Astrocyte (in vitro differentiated cells and primary cell): ENCODE results near the gene PUSL1. TPM values are rescaled to one million over a fixed set of nuclear protein-coding genes. Genes with fewer than 3 reads are reported as not detected.

Experiments
- DNase-seq: peaks from one replicate; pipeline ENCODE4 v3.0.0-alpha.2; 2010; ENCODE audit warnings: low read depth
- FAIRE-seq: peaks from 2 replicates; lab custom pipeline; 2011; peaks lifted over from hg19 to GRCh38; lab: Jason Lieb, UNC
- H2AFZ ChIP-seq: 2 replicates; pipeline ENCODE4 v1.6.0; 2012; ENCODE audit warnings: low read depth, low read length, inconsistent platforms
- H3K27ac ChIP-seq: 2 replicates; pipeline ENCODE4 v1.5.1; 2011; ENCODE audit warnings: low read depth, low read length, inconsistent platforms
- H3K27me3 ChIP-seq: 2 replicates; pipeline ENCODE4 v1.6.0; 2011; ENCODE audit warnings: low read length, inconsistent platforms; ENCODE audit not compliant: insufficient read depth
- H3K36me3 ChIP-seq: 2 replicates; pipeline ENCODE4 v1.5.1; 2011; ENCODE audit warnings: low read length, inconsistent platforms; ENCODE audit not compliant: insufficient read depth
- H3K4me1 ChIP-seq: 2 replicates; pipeline ENCODE4 v1.5.1; 2011; ENCODE audit warnings: low read length, inconsistent platforms; ENCODE audit not compliant: insufficient read depth
- H3K4me2 ChIP-seq: 2 replicates; pipeline ENCODE4 v1.6.0; 2012; ENCODE audit warnings: low read length, inconsistent platforms
- H3K4me3 ChIP-seq: 2 replicates; pipeline ENCODE4 v1.5.1; 2011; ENCODE audit warnings: low read depth, mild to moderate bottlenecking, low read length, inconsistent platforms; ENCODE audit not compliant: insufficient read depth
- H3K79me2 ChIP-seq: 2 replicates; pipeline ENCODE4 v1.6.0; 2012; ENCODE audit warnings: mild to moderate bottlenecking, low read length, inconsistent platforms; ENCODE audit not compliant: insufficient read depth
- H3K9ac ChIP-seq: 2 replicates; pipeline ENCODE4 v1.6.0; 2012; ENCODE audit warnings: mild to moderate bottlenecking, low read length, inconsistent platforms
- H3K9me3 ChIP-seq: 2 replicates; pipeline ENCODE4 v1.5.1; 2012; ENCODE audit warnings: low read depth, mild to moderate bottlenecking, low read length, inconsistent platforms; ENCODE audit not compliant: insufficient read depth
- H4K20me1 ChIP-seq: 2 replicates; pipeline ENCODE4 v1.6.0; 2012; ENCODE audit warnings: low read length, inconsistent platforms; ENCODE audit not compliant: insufficient read depth
- H3K27ac Mint-ChIP-seq: one replicate; pipeline ENCODE4 v1.8.0; 2021; ENCODE audit warnings: mild to moderate bottlenecking, mixed read lengths; ENCODE audit not compliant: unreplicated experiment
- H3K27me3 Mint-ChIP-seq: one replicate; pipeline ENCODE4 v1.8.0; 2021; ENCODE audit warnings: low read depth, mixed read lengths; ENCODE audit not compliant: unreplicated experiment
- H3K36me3 Mint-ChIP-seq: one replicate; pipeline ENCODE4 v1.8.0; 2021; ENCODE audit warnings: low read depth, mixed read lengths; ENCODE audit not compliant: unreplicated experiment
- H3K4me1 Mint-ChIP-seq: one replicate; pipeline ENCODE4 v1.8.0; 2021; ENCODE audit warnings: low read depth, mixed read lengths; ENCODE audit not compliant: unreplicated experiment
- H3K4me3 Mint-ChIP-seq: one replicate; pipeline ENCODE4 v1.8.0; 2021; ENCODE audit warnings: mild to moderate bottlenecking, moderate library complexity, mixed read lengths; ENCODE audit not compliant: unreplicated experiment
- H3K9me3 Mint-ChIP-seq: one replicate; pipeline ENCODE4 v1.8.0; 2021; ENCODE audit warnings: mild to moderate bottlenecking, mixed read lengths; ENCODE audit not compliant: unreplicated experiment
- CTCF ChIP-seq: IDR thresholded peaks from 2 replicates; pipeline ENCODE4 v1.5.1; 2011; ENCODE audit warnings: low read depth, mild to moderate bottlenecking, inconsistent platforms, low read length, moderate library complexity; ENCODE audit not compliant: insufficient read depth
- EZH2 ChIP-seq: IDR thresholded peaks from 2 replicates; pipeline ENCODE4 v1.6.1; 2012; ENCODE audit warnings: mild to moderate bottlenecking, low read length, inconsistent platforms; ENCODE audit not compliant: insufficient read depth
- total RNA-seq: library from RNA; stranded (reverse); gene quantifications from 2 replicates; pipeline ENCODE4 v1.2.1, GENCODE V29; 2021

Gene PUSL1
- total RNA-seq, 1 donor from 2014 or later: 29.4 TPM

DNA sequence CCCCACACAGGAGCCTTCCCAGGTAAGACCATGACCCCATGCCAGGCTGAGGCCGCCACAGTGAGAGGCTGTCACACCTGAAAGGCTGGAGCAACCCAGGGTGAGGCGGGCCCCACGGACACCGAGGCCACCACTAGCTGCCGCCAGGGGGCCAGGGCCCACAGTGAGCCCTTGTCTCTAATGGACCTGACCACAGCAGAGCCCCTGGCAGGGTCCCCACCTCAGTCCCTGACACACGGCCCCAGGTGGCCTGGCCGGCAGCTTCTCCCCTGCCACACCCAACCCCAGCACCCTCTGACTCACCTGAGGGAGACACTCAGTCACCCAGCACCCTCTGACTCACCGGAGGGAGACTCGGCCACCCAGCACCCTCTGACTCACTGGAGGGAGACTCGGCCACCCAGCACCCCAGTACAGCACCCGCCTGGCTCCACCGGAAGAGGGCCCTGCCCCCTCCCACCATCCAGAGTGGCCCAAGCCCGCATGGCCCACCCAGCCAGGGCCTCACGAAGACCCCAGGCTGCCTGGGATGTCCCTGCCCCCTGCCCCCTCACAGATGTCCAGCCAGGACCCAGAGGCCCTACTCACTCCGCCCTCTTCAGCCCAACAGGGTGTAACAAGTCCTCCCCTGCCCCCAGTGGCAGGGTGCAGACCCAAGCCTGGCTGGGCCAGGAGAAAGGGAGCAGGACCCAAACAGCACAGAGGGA is 36.4 kb downstream of the PUSL1 start:
- peaks cover 81% of the 10 kb centered on the region for H4K20me1 ChIP-seq
- H2AFZ ChIP-seq: no peak overlapping the region
- peaks cover 8% of the 10 kb centered on the region for H3K36me3 ChIP-seq
- peaks cover 46% of the 10 kb centered on the region for H3K4me1 ChIP-seq
- peak; percentile 83 for DNase-seq
- peak overlapping the region; percentile 36 for H3K9ac ChIP-seq
- H3K4me1 Mint-ChIP-seq: peaks cover 12% of the 10 kb centered on the region
- no peak overlapping the region for H3K4me3 ChIP-seq
- H3K9me3 Mint-ChIP-seq: no peaks in the 10 kb centered on the region
- FAIRE-seq: no peak
- H3K27ac Mint-ChIP-seq: no peak overlapping the region
- H3K4me3 Mint-ChIP-seq: no peak overlapping the region
- peaks cover 79% of the 10 kb centered on the region for H3K79me2 ChIP-seq
- peak; percentile 17 for TF ChIP-seq CTCF
- TF ChIP-seq EZH2: no peak
- no peaks in the 10 kb centered on the region for H3K36me3 Mint-ChIP-seq
- no peaks in the 10 kb centered on the region for H3K27me3 ChIP-seq
- H3K27ac ChIP-seq: peak overlapping the region; percentile 45
- no peaks in the 10 kb centered on the region for H3K9me3 ChIP-seq
- no peaks in the 10 kb centered on the region for H3K27me3 Mint-ChIP-seq
- H3K4me2 ChIP-seq: peak overlapping the region; percentile 99

GRCh38 chr1:1345384-1345783 is 37.0 kb downstream of the PUSL1 start:
- Mint-ChIP-seq H3K4me1 (peaks cover 12% of the 10 kb centered on the region), H3K4me3 (no peak overlapping the region), H3K9me3 (no peaks in the 10 kb centered on the region), H3K36me3 (no peaks in the 10 kb centered on the region), H3K27ac (no peak overlapping the region), H3K27me3 (no peaks in the 10 kb centered on the region)
- peaks cover 79% of the 10 kb centered on the region for H4K20me1 ChIP-seq
- H3K4me3 ChIP-seq: no peak overlapping the region
- peak overlapping the region; percentile 99 for H3K4me2 ChIP-seq
- peaks cover 8% of the 10 kb centered on the region for H3K36me3 ChIP-seq
- DNase-seq (no peak), FAIRE-seq (no peak)
- H3K79me2 ChIP-seq: peaks cover 79% of the 10 kb centered on the region
- H3K9ac ChIP-seq: peak overlapping the region; percentile 36
- H3K27me3 ChIP-seq: no peaks in the 10 kb centered on the region
- H2AFZ ChIP-seq: no peak overlapping the region
- H3K27ac ChIP-seq: peak overlapping the region; percentile 20
- no peaks in the 10 kb centered on the region for H3K9me3 ChIP-seq
- TF ChIP-seq EZH2 (no peak), CTCF (no peak)
- peaks cover 46% of the 10 kb centered on the region for H3K4me1 ChIP-seq

GRCh38 chr1:1345860-1346500 is 37.6 kb downstream of the PUSL1 start:
- no peaks in the 10 kb centered on the region for H3K27me3 ChIP-seq
- TF ChIP-seq EZH2 (no peak), CTCF (no peak)
- Mint-ChIP-seq H3K4me1 (peaks cover 10% of the 10 kb centered on the region), H3K27ac (no peak overlapping the region), H3K4me3 (no peak overlapping the region), H3K36me3 (no peaks in the 10 kb centered on the region), H3K9me3 (no peaks in the 10 kb centered on the region), H3K27me3 (no peaks in the 10 kb centered on the region)
- no peak for DNase-seq
- no peak overlapping the region for H2AFZ ChIP-seq
- H4K20me1 ChIP-seq: peaks cover 73% of the 10 kb centered on the region
- FAIRE-seq: no peak
- H3K9ac ChIP-seq: peak overlapping the region; percentile 36
- H3K36me3 ChIP-seq: peaks cover 4% of the 10 kb centered on the region
- H3K27ac ChIP-seq: peak overlapping the region; percentile 12
- peaks cover 74% of the 10 kb centered on the region for H3K79me2 ChIP-seq
- peak overlapping the region; percentile 99 for H3K4me2 ChIP-seq
- H3K4me1 ChIP-seq: peaks cover 46% of the 10 kb centered on the region
- H3K9me3 ChIP-seq: no peaks in the 10 kb centered on the region
- H3K4me3 ChIP-seq: no peak overlapping the region
